Gastrocnemius medialis (tissue), 4 donors: ENCODE results near the gene PELI1. TPM values are rescaled to one million over a fixed set of nuclear protein-coding genes. Genes with fewer than 3 reads are reported as not detected.

Source experiments
- ATAC-seq, 2 donors: fragments of 150-250 bp; one replicate each; pipeline ENCODE4 v1.9.1; 2016
- DNase-seq, 2 donors: peaks; one replicate each; pipeline ENCODE4 v3.0.0-alpha.2; 2019
- H3K27ac ChIP-seq, 4 donors: fragments of 200-600 bp; sonication (generic); 1 replicate in 1 of 4; 2 replicates in 3 of 4; pipeline ENCODE4 v1.5.1; 2016 to 2018; ENCODE audit warnings: mild to moderate bottlenecking in 2 of 4, moderate library complexity in 1 of 4
- H3K27me3 ChIP-seq, 3 donors: fragments of 200-600 bp; sonication (generic) in 2 of 3; 1 replicate in 1 of 3; 2 replicates in 2 of 3; pipeline versions ENCODE4 v1.5.1 to v1.6.0; 2016 to 2019; ENCODE audit warnings: mild to moderate bottlenecking in 1 of 3, moderate library complexity in 1 of 3
- H3K36me3 ChIP-seq, 2 donors: fragments of 200-600 bp; sonication (generic) in 1 of 2; one replicate each; pipeline ENCODE4 v1.5.1; 2017 to 2018
- H3K4me1 ChIP-seq, 2 donors: fragments of 200-600 bp; sonication (generic) in 1 of 2; one replicate each; pipeline ENCODE4 v1.5.1; 2016 to 2017; ENCODE audit warnings: mild to moderate bottlenecking in 2 of 2
- H3K4me3 ChIP-seq, 4 donors: fragments of 200-600 bp; sonication (generic) in 3 of 4; 1 replicate in 1 of 4; 2 replicates in 3 of 4; pipeline ENCODE4 v1.5.1; 2016 to 2019; ENCODE audit warnings: mild to moderate bottlenecking in 2 of 4
- H3K9me3 ChIP-seq, 3 donors: fragments of 200-600 bp; sonication (generic) in 2 of 3; 1 replicate in 1 of 3; 2 replicates in 2 of 3; pipeline ENCODE4 v1.5.1; 2016 to 2019
- POLR2A ChIP-seq, 2 donors: fragments of 450-650 bp; IDR thresholded peaks; one replicate each; pipeline ENCODE4 v1.6.1; 2017; ENCODE audit warnings: antibody characterized with exemption in 2 of 2, mild to moderate bottlenecking in 2 of 2, moderate library complexity in 2 of 2
- in situ Hi-C, 4 donors: fragments of 200-750 bp; cut with MboI; loops; one replicate each; pipeline versions ENCODE4 v1.15.0 to v1.8.0; 2017; ENCODE audit warnings: low sequenced_read_pairs in 4 of 4
- intact Hi-C: fragments of 100-400 bp; cut with DNase I; formaldehyde crosslinking; loops from one replicate; pipeline ENCODE4 v1.15.1; 2023; ENCODE audit warnings: low total_unique reads
- total RNA-seq, 4 donors: library from RNA; depleted of rRNA; stranded (reverse); fragments of >200 nt; gene quantifications; one replicate each; pipeline versions ENCODE4 v1.1.0 to v1.2.3, GENCODE V29; 2016
- TF ChIP-seq, protein P1 (sequence below), 5 experiments: fragments of 450-650 bp in 3 of 5; fragments of 200-600 bp in 2 of 5; sonication (generic) in 2 of 5; IDR thresholded peaks in 4 of 5; conservative IDR thresholded peaks in 1 of 5; 1 replicate in 4 of 5; 2 replicates in 1 of 5; pipeline ENCODE4 v1.5.1; 2016 to 2019; ENCODE audit warnings: antibody characterized with exemption in 5 of 5, mild to moderate bottlenecking in 3 of 5, moderate library complexity in 3 of 5

Gene PELI1
- total RNA-seq, 4 donors from 2014 or later = 3.7 to 7.5 (median 5.9) TPM

DNA sequence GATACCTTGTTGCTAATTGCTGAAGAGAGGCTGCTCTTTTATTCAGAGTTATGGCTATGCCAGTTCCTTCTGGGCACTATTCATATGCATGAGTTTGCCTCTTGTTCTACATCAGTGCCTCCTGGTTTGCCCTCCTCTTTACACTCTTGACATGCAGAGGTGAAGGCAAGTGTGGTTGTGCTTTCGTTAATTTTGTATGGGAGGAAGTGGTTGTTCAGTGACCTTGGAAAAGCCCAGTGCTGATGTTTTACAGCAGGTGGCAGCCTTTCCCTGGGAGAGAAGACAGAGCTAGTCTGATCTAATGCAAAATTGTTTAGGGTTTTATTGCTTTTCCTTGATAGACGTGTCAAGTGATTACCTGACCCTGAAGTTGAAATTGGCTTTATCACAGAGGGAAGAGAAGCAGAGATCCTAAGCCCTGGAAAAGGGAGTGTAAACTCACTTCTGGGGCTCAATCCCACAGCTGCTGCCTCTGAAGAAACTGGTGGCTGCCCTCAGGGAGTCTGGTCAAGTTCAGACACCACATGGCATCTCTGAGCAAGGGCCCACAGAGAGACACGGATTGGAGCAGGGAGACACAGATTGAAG, 94.5 kb downstream of the PELI1 start:
- in situ Hi-C loops = loop anchor here (5.0 to 25.0 kb wide), 5 partner anchors 263 to 438 kb away; no protein-coding TSS in a partner anchor
- H3K36me3 ChIP-seq = no peaks in the 10 kb centered on the region
- intact Hi-C loops = loop anchor here (5.0 kb wide), 2 partner anchors 263 to 278 kb away; no protein-coding TSS in a partner anchor
- DNase-seq (peak; percentile 11 to 23), ATAC-seq (peak; percentile 58 to 72)
- H3K9me3 ChIP-seq = no peaks in the 10 kb centered on the region
- no peaks in the 10 kb centered on the region for H3K27me3 ChIP-seq
- no peak overlapping the region for H3K4me3 ChIP-seq
- H3K27ac ChIP-seq = no peak overlapping the region
- no peak for TF ChIP-seq POLR2A (IDR thresholded peaks at IDR 0.05)
- TF ChIP-seq, protein P1, sequence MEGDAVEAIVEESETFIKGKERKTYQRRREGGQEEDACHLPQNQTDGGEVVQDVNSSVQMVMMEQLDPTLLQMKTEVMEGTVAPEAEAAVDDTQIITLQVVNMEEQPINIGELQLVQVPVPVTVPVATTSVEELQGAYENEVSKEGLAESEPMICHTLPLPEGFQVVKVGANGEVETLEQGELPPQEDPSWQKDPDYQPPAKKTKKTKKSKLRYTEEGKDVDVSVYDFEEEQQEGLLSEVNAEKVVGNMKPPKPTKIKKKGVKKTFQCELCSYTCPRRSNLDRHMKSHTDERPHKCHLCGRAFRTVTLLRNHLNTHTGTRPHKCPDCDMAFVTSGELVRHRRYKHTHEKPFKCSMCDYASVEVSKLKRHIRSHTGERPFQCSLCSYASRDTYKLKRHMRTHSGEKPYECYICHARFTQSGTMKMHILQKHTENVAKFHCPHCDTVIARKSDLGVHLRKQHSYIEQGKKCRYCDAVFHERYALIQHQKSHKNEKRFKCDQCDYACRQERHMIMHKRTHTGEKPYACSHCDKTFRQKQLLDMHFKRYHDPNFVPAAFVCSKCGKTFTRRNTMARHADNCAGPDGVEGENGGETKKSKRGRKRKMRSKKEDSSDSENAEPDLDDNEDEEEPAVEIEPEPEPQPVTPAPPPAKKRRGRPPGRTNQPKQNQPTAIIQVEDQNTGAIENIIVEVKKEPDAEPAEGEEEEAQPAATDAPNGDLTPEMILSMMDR (IDR thresholded peaks at IDR 0.05 in 4 of 5, conservative IDR thresholded peaks at IDR 0.05 in 1 of 5) = peak; percentile 62 to 81 (median 70)
- H3K4me1 ChIP-seq = peaks cover 0 to 8% of the 10 kb centered on the region in 2 donors

DNA sequence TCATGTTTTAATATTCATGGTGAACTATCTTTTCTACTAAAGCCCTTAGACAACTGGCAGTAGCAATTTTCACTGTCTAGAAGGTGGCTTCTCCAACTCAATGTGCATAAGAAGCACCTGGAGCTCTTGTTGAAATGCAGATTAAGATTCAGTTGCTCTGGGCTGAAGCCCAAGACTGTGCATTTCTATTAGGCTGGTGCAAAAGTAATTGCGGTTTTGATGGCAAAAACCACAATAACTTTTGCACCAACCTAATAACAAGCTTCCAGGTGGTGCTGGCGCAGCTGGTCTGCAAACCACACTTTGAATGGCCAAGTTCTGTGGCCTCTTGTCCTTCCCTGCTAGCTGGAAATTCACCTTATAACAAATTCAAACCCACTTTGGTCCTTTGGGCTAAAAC, 98.3 kb downstream of the PELI1 start:
- H3K27me3 ChIP-seq = no peaks in the 10 kb centered on the region
- DNase-seq (no peak), ATAC-seq (no peak)
- no peak overlapping the region for H3K27ac ChIP-seq
- intact Hi-C loops = loop anchor here (5.0 kb wide), 1 partner anchor 281 kb away; no protein-coding TSS in a partner anchor
- no peaks in the 10 kb centered on the region for H3K36me3 ChIP-seq
- no peak overlapping the region for H3K4me3 ChIP-seq
- TF ChIP-seq POLR2A (IDR thresholded peaks at IDR 0.05) = no peak
- TF ChIP-seq, protein P1 (IDR thresholded peaks at IDR 0.05 in 4 of 5, conservative IDR thresholded peaks at IDR 0.05 in 1 of 5) = no peak
- in situ Hi-C loops = loop anchor here (5.0 to 25.0 kb wide), 4 partner anchors 266 to 441 kb away; no protein-coding TSS in a partner anchor
- no peaks in the 10 kb centered on the region for H3K9me3 ChIP-seq
- no peaks in the 10 kb centered on the region for H3K4me1 ChIP-seq

Other genes with a start within 250 kb of the PELI1 start
- 10 to 100 TPM in 2 of 4 donors, 1 to 10 TPM in 2; 7.9 to 12.4 (median 9.8) TPM for gene VPS54, start 125.0 kb downstream of the PELI1 start, total RNA-seq